Caki2 (cell line): ENCODE results near the gene F11. TPM values are rescaled to one million over a fixed set of nuclear protein-coding genes. Genes with fewer than 3 reads are reported as not detected.

Experiments
- total RNA-seq: library from RNA; depleted of rRNA; stranded (reverse); fragments of >200 nt; shearing (Covaris generic); gene quantifications from 2 replicates; pipeline ENCODE4 v1.2.3, GENCODE V29; 2014; ENCODE audit warnings: low replicate concordance; rRNA removed

F11 gene
- total RNA-seq, 1 experiment from 2014 or later, result not detected

Other genes with a start within 250 kb of the F11 start
- 2.4 and 2.9 TPM in 2 replicates for gene TLR3, start 197.0 kb upstream of the F11 start, total RNA-seq
- 44.2 and 47.7 TPM in 2 replicates for gene FAM149A, start 161.5 kb upstream of the F11 start, total RNA-seq
- 16.6 and 25.6 TPM in 2 replicates for gene CYP4V2, start 74.6 kb upstream of the F11 start, total RNA-seq
- gene KLKB1, start 38.7 kb upstream of the F11 start, total RNA-seq, result not detected in 2 replicates